HG02642 (cell line): Measurements from ENCODE around the gene TMPRSS11D.

Source experiments
- ATAC-seq: cut with Tn5 transposase; IDR thresholded peaks from one replicate; pipeline ENCODE4 v1.9.1; 2021; ENCODE audit warnings: mild to moderate bottlenecking; ENCODE audit not compliant: unreplicated experiment, poor library complexity

Gene TMPRSS11D, protein sequence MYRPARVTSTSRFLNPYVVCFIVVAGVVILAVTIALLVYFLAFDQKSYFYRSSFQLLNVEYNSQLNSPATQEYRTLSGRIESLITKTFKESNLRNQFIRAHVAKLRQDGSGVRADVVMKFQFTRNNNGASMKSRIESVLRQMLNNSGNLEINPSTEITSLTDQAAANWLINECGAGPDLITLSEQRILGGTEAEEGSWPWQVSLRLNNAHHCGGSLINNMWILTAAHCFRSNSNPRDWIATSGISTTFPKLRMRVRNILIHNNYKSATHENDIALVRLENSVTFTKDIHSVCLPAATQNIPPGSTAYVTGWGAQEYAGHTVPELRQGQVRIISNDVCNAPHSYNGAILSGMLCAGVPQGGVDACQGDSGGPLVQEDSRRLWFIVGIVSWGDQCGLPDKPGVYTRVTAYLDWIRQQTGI

DNA sequence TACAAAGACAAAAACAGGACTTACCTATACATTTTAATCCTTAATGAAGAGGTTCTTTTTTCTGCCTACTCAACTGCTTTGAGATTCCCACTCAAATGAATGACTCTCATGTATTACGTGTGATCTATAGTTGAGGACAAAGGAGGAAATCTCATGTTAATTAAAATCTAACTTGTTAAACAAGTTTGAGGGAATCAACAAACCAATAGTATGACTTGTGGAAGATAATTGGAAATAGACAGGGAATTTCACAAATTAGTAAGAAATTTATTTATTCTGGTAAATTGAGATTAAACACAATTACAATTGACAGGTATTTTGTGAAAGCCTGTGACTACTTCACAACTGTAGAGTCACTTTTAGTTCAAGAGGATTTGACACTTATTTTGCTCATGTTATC, at the start of gene TMPRSS11D:
TMPRSS11D (minus strand) TSS at position 101 of the 400 bp plus-strand sequence; CDS start at position 32, 69 bp downstream.
- no peak for ATAC-seq

DNA sequence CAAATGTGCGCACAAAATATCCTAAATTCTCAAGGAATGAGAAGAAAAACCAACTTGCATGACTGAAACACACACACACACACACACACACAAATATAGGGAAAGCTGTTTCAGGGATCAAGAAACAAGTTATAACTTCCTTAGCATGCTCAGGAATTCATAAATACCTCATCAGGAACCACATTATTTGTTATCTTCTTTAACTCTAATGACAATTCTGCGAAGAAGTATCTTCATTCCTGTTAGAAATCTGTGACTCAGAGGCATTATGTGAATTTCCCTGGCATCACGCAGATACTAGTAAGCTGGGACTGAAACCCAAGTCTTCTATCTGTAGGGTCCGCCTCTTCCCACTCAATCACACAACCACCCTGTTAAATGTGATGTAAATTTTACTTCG, 49.2 kb upstream of the TMPRSS11D start:
- no peak for ATAC-seq

DNA sequence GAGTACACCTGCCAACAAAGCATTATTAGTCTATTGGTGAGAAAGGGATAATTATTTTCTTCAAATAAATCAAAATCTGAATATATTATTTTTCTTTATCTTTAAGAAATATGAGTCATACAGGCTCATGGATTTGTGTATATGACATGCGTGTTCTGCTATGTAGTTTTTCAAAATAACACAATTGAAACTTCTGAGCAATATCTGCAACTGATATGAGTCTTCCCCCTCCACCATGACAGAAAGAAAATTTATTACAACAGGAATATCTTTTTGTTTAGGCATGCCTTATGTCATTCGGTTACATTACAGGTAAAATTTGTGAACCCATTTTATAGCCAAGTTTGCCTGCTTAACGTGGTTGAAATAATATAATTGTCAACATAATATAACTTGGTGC, 47.5 kb upstream of the TMPRSS11D start:
- ATAC-seq = no peak

DNA sequence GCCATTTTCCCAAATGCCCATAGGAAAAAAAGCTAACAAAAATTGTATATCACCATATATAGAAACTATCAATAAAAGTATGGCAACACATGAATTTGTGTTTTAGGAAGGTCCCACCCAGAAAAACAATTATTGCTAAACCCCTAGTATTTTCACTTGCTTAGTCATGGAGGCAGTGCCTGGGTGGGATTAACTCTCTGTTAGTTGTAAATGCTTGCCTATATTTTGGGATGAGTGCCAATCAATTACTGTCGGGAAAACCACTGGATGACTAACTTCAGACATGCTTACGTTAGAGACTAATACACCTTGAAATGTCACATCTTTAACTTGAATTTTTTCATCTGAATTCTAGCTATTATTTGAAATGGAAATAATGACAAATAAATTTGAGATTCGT, 45.6 kb upstream of the TMPRSS11D start:
- no peak for ATAC-seq

DNA sequence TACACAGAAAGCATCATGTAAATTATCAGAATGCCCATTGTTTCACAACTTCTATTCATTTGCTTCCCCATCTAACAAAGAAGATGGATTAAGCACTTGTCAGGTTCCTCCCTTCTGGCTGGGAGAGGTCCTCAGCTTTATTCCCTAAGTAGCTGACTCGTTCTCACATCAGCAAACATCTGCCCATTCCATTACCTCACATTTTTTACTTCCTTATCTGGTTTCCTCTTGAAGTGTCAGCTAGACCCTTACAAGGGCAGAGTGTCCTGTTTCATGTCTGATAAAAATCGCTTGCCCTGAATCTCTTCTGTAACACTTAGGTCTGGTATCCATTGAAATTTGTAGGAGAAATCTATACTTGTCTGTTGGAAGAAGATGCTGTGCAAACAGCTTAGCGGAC, 44.7 kb upstream of the TMPRSS11D start:
- ATAC-seq = no peak

DNA sequence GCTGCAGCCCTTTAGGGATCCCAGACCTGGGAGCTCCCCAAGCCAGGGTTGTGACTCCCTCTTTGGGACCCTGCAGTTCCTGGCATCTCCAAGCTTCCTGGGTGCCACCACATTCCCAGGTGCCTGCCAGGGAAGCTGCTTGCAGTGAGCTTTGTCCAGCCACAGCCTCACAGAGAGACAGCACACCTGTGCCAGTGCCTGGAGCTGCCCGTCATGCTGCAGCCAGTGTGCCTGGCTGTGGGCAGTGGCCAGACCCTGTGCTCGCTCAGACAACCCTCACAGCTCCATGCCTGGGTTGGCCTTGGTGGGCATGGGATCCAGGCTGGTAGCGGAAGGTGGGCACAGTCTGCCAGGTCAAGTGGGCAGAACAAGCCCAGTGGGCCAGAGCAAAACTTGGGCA, 43.4 kb upstream of the TMPRSS11D start:
- ATAC-seq = no peak

DNA sequence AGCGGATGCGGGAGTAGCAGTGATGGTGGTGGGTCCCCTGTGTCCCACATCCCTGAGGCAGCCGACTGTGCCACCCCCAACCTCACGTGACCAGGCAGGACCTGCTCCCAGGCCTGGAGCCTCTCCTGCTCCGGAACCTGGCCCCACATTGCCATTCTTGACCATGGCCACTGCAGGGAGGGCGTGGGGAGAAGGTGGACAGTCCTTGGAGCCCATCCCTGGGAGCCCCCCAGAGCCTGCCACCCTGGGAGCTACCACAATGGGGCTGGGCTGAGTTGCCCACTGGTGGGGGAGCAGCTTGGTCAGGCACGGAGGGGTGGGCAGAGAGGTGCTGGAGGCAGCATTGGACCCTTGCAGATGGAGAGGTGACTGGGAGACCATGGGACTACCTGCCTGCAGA, 42.7 kb upstream of the TMPRSS11D start:
- ATAC-seq = no peak

DNA sequence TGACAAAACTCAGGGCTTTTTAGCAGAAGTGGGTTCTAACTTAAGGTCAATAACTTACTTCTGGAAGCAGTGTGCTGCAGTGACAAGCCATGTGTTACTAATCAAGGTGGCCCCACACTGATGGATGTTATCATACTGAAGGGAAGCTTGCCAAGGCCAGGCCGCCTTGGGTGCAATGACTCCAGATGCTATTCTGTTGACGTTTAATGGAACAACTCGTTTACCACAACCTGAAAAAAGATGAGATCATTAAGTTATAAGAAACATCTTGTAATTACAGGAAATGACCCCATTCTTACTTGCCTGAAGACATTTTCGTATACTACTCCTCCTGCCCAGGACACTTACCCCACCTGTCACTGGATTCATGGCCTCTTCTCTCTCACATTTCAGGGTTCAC, 38.9 kb upstream of the TMPRSS11D start:
- ATAC-seq = no peak

DNA sequence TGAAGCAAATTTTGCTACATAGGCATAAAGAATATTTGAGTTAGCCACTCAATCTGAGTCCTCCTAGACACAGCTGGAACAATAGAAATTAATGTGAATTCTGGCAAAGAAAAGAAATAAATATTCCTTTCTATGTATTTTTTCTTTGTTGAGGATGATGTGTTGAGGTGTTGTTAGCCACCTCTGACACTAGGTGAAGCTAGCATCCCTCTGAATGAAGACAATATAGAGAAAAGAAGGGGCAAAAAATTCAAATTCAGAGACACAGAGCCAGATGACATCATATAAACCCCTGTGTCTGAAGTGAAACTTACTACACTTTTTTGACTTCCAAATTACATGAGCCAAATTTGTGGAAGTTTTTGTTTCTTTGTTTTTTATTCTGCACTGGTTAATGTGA, 34.6 kb upstream of the TMPRSS11D start:
- ATAC-seq = no peak

DNA sequence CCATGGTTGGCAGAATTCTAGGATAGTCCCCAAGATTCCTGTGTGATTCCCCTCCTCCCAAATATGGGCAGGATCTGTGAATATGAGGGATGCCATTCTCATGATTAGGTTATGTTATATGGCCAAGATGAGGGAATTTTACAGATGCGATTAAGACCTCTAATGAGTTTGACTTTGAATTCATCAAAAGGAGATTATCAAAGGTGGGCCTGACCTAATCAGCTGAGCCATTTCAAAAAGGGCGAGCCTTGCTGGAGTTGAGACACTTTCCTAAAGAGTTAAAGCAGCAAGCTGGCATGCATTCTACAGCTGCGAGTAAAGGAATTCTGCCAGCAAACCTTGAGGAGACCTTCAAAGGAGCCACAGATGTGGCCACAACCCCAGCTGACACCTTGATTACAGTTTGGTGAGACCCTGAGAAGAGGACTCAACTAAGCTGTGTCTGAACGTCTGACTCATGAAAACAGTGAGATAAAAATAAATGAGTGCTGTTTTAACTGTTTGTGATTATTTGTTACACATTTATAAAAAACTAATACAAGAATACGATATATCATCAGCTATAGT, 31.7 kb upstream of the TMPRSS11D start:
- ATAC-seq = no peak

DNA sequence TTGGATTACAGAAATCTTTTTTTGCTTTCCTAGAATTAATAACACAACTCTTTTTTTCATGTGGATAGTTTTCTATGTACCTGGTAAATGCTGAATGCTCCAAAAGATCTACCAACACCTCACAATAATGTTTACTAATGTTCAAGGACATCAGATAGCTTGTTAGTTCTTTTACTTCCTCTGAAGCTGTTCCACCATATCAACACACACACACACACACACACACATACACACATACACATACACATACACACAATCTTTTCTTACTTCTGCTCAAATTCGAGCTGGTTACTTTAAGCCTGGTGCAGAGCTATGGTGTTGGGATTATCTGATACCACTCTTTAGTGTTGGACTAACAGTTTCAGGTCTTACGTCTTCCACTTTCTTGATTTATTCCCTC, 28.3 kb upstream of the TMPRSS11D start:
- ATAC-seq = no peak

DNA sequence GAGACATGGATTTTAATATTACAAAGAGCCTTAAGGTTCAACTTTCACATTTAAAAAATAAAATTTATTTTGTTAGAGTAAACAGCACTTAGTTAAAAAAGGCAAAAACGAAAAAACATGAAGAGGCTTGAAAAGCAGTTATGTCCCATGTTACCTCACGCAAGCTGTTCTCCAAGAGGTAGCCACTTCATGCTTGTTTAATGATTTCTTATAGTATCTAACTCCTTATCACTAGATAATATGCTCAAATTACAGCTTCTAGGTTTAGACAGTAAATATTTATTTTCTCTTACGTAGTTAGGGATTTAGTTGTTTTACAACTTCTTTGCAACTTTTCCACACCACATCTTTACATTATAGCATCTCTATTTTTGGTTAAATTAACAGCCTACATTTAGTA, 27.8 kb upstream of the TMPRSS11D start:
- ATAC-seq = no peak

DNA sequence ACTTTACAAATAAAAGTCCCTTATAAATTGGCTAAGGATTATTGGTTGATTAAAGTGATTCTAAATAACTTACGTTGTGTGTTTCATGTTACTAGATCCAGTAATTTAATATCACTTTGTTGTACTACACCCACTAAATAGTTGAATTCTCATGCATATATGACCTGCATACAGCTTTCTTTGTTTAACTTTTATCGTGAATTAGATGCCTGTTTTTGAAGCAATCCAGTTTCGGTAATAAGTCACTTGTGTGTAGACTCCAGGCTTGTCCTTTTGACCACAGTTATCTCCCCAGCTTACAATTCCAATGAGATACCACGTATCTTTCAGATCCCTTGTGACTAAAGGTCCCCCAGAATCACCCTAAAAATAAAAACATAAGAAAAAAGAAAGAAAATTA, 27.3 kb upstream of the TMPRSS11D start:
- ATAC-seq = no peak

DNA sequence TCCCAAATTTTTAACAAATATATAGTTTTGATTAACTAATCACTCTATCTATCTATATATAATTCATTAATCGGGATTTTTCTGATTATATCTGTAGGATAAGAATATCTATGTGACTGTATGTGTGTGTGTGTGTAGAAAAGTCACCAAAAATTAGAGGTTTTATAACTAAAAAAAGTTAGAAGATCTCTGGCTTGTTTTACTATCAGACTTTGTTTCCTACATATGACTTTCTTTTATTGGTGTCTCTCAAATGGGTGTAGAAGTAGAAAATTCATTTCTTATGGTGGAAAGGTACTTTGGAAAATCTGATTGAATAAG, 26.7 kb upstream of the TMPRSS11D start:
- ATAC-seq = no peak

DNA sequence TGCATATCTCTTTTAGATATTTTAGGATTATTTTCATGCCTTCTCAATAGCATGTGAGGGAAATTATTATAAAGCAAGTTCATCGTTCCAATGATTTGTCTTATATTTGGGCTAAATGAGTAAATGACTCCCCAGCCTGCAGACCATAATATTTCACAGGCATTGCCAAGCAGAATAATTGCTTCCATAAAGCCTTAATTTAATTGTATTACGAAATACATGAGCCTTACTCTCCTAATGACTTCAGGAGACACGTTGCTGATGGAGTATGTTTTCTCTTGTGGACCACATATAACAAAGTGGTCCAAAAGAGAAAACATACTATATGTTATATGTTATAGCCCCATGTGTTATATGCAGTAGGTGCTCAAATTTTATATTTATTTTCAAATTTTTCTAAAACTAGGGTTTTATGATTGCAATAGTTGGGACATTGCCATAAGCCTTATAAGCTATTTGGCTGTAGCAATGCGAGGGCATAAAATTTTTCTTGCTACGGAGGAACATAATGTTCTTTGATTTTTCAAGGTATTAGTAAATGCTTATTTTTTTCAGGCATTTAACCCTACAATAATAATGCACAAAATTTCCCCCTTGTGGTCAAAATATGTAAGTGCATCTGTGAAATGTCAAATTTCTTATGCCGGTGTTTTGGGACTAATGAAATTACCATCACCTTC, 26.2 kb upstream of the TMPRSS11D start:
- ATAC-seq = no peak

DNA sequence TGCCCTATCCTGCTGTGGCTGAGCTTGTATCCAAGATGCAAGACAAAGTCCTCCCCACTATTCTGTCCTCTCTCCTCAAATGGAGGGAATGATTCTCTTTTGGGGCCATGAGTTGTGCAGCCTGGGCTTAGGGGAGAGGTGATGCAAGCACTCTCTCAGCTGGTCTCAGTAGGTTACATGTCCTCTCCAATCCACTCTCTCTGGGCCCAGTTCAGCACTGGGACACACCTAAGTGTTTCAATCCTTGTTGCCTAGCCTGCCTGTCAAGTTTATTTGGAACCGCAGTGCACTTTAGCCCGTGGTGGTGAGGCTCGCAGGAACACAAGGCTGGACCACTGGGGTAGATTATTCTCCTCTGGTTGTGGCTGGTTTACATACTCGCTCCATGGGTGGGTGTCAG, 23.8 kb upstream of the TMPRSS11D start:
- ATAC-seq = no peak

DNA sequence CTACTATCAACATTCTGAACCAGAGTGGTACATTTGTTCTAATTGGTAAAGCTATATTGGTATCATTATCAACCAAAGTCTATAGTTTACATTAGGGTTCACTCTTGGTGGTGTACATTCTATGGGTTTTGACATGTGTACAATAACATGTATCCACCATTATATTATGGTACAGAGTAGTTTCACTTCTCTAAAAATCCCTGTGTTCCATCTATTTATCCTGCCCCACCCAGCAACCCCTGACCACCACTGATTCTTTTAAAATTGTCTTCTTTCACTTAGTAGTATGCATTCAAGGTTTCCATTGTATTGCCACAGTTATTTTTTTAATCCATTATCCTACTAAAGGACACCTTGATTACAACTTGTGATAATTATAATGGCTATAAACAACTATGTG, 15.3 kb upstream of the TMPRSS11D start:
- no peak for ATAC-seq

DNA sequence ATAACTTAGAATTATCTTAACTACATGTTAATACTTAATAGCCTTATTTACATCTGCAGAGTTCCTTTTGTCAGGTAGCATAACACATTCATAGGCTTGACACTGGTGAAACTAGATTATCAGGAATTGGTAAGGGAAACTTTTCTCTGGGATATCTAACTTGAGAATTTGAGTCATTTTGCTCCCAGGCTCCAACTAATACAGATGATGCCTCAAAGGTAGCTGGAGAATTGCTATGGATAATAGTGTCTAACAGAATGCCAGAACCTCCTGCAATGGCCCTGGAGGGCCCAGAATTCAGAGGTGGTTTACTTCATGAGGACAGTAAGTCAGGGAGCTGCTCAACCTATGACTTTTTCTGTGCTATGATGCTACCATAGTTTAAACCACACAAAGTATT, 13.9 kb upstream of the TMPRSS11D start:
- no peak for ATAC-seq

DNA sequence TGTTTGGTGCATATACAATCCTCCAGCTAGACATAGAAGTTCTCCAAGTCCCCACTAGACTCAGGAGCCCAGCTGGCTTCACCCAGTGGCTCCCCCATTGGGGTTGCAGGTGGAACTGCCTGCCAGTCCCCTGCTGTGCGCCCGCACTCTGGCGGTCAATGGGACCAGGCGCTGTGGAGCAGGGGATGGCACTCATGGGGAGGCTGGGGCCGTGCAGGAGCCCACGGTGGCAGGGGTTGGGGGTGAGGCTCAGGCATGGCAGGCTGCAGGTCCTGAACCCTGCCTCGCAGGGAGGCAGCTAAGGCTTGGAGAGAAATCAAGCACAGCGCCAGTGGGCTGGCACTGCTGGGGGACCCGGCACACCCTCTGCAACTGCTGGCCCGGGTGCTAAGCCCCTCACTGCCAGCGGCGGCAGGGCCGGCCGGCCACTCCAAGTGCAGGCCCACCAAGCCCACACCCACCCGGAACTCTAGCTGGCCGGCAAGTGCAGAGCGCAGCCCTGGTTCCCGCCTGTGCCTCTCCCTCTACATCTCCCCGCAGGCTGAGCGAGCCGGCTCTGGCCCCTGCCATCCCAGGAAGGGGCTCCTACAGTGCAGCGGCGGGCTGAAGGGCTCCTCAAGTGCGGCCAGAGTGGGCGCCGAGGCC, 12.7 kb upstream of the TMPRSS11D start:
- no peak for ATAC-seq

DNA sequence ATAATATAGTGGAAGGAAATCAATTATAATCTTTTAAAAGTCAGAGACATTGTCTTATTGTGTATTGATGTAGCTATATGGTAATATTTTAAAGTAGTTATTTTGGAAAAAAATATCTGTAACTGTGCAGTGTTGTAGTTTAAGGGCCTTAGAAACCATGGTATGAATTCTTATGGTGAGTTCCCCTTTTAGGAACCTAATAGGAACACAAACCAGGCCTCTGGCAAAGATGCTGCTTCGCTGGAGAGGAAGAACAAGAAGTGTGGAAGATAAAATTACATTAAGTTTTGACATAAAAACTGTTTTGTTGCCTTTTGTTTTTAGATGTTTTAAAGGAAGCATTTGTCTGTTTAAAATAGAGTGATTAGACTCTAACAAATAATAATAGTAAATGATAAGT, 10.9 kb upstream of the TMPRSS11D start:
- ATAC-seq = no peak

DNA sequence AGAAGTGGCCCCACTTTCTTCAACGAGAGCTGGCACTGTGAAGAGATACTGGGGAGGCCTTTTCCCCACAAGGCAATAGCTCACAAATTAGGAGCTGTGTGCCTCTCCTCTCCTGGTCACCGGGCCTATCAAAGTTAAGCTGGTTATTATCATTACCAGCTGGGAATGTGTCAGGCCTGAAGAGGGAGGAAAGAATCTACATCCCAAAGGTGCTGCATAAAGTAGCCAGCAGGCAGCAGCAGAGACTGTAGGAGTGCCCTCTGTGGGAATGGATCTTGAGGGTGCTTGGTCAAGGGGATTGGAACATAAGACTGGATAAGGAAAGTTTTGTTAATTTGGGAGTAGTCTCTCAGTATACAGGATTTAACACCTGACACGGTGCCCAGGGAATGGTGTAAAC, 9.1 kb upstream of the TMPRSS11D start:
- no peak for ATAC-seq
